ENCODE data around the gene MEIS1.

Gene MEIS1

GRCh38 chr2:66539452-66539851, 104.5 kb downstream of the MEIS1 start:
- DNase-seq: no peak

GRCh38 chr2:66541646-66542045, 106.7 kb downstream of the MEIS1 start:
- DNase-seq: no peak

GRCh38 chr2:66543257-66543767, 108.4 kb downstream of the MEIS1 start:
- peak in 1 of 2 experiments; percentile 17 for DNase-seq

GRCh38 chr2:66544258-66544657, 109.3 kb downstream of the MEIS1 start:
- DNase-seq: no peak

- no peak for DNase-seq
These were observed 110.3 kb downstream of the MEIS1 start for GRCh38 chr2:66545258-66545657.

GRCh38 chr2:66547118-66547517, 112.2 kb downstream of the MEIS1 start:
- DNase-seq: no peak

- peak in 1 of 2 experiments; percentile 53 for DNase-seq
These were observed 113.0 kb downstream of the MEIS1 start for GRCh38 chr2:66547887-66548286.

- no peak for DNase-seq
These were observed 113.5 kb downstream of the MEIS1 start for GRCh38 chr2:66548422-66548821.

- DNase-seq: no peak
These were observed 115.9 kb downstream of the MEIS1 start for GRCh38 chr2:66550826-66551225.

- peak; percentile 26 to 71 for DNase-seq
These were observed 118.4 kb downstream of the MEIS1 start for GRCh38 chr2:66553370-66553769.

- DNase-seq: no peak
These were observed 120.2 kb downstream of the MEIS1 start for GRCh38 chr2:66555091-66555490.

GRCh38 chr2:66555501-66556324, 120.8 kb downstream of the MEIS1 start:
- DNase-seq: peak in 1 of 2 experiments; percentile 31

- no peak for DNase-seq
These were observed 124.7 kb downstream of the MEIS1 start for GRCh38 chr2:66559672-66560071.

- DNase-seq: no peak
These were observed 125.8 kb downstream of the MEIS1 start for GRCh38 chr2:66560683-66561082.

GRCh38 chr2:66561645-66562303, 126.8 kb downstream of the MEIS1 start:
- DNase-seq: no peak

- no peak for DNase-seq
These were observed 127.4 kb downstream of the MEIS1 start for GRCh38 chr2:66562304-66562685.

GRCh38 chr2:66563473-66563872, 128.5 kb downstream of the MEIS1 start:
- no peak for DNase-seq

- peak; percentile 27 to 55 for DNase-seq
These were observed 130.4 kb downstream of the MEIS1 start for GRCh38 chr2:66565291-66565690.

GRCh38 chr2:66566726-66567399, 131.9 kb downstream of the MEIS1 start:
- no peak for DNase-seq

- DNase-seq: no peak
These were observed 132.8 kb downstream of the MEIS1 start for GRCh38 chr2:66567729-66568128.

- no peak for DNase-seq
These were observed 133.8 kb downstream of the MEIS1 start for GRCh38 chr2:66568650-66569300.

- peak in 1 of 2 experiments; percentile 27 for DNase-seq
These were observed 134.5 kb downstream of the MEIS1 start for GRCh38 chr2:66569321-66569851.

- DNase-seq: no peak
These were observed 135.0 kb downstream of the MEIS1 start for GRCh38 chr2:66569974-66570373.

Data from NCI-H2081 (cell line).